Endothelial cell (in vitro differentiated cells): ENCODE results near the gene TEKT2. TPM values are rescaled to one million over a fixed set of nuclear protein-coding genes. Genes with fewer than 3 reads are reported as not detected.
A peak's percentile ranks its signal among the peaks of the same experiment; 100 is the strongest.

Source experiments
- DNase-seq: peaks from one replicate; pipeline ENCODE4 v3.0.0; 2021; ENCODE audit warnings: low spot score
- H3K27ac Mint-ChIP-seq: one replicate; pipeline ENCODE4 v1.8.0; 2021; ENCODE audit warnings: mixed read lengths, inconsistent platforms; ENCODE audit not compliant: unreplicated experiment
- H3K27me3 Mint-ChIP-seq: one replicate; pipeline ENCODE4 v1.8.0; 2021; ENCODE audit warnings: mild to moderate bottlenecking, moderate library complexity, mixed read lengths, inconsistent platforms; ENCODE audit not compliant: unreplicated experiment
- H3K36me3 Mint-ChIP-seq: one replicate; pipeline ENCODE4 v1.8.0; 2021; ENCODE audit warnings: mild to moderate bottlenecking, low read depth, mixed read lengths, inconsistent platforms; ENCODE audit not compliant: unreplicated experiment
- H3K4me1 Mint-ChIP-seq: one replicate; pipeline ENCODE4 v1.8.0; 2021; ENCODE audit warnings: mild to moderate bottlenecking, mixed read lengths, inconsistent platforms; ENCODE audit not compliant: unreplicated experiment
- H3K4me3 Mint-ChIP-seq: one replicate; pipeline ENCODE4 v1.8.0; 2021; ENCODE audit warnings: mild to moderate bottlenecking, mixed read lengths, inconsistent platforms; ENCODE audit not compliant: unreplicated experiment
- H3K9me3 Mint-ChIP-seq: one replicate; pipeline ENCODE4 v1.8.0; 2021; ENCODE audit warnings: mixed read lengths, inconsistent platforms; ENCODE audit not compliant: unreplicated experiment
- CTCF ChIP-seq: fragments of 200-600 bp; sonication (generic); IDR thresholded peaks from one replicate; pipeline ENCODE4 v1.5.0; 2021; ENCODE audit warnings: antibody characterized with exemption; ENCODE audit not compliant: unreplicated experiment
- total RNA-seq: library from RNA; stranded (reverse); fragmentation: NEBNext Ultra II Directional; extraction: Animal tissue kit (Norgen Biotek cat#: 25700); gene quantifications from one replicate; pipeline ENCODE4 v1.2.1, GENCODE V29; 2021; ENCODE audit not compliant: unreplicated experiment

Gene TEKT2
- total RNA-seq, 1 donor from 2014 or later = 0.80 TPM

GRCh38 chr1:36092166-36092797 lies 8.4 kb downstream of the TEKT2 start:
- DNase-seq = no peak
- H3K36me3 Mint-ChIP-seq = peaks cover 10% of the 10 kb centered on the region
- no peak for TF ChIP-seq CTCF
- H3K27me3 Mint-ChIP-seq = peaks cover 15% of the 10 kb centered on the region
- H3K4me3 Mint-ChIP-seq = peak overlapping the region; percentile 59
- no peaks in the 10 kb centered on the region for H3K9me3 Mint-ChIP-seq
- H3K4me1 Mint-ChIP-seq = peaks cover 7% of the 10 kb centered on the region
- no peak overlapping the region for H3K27ac Mint-ChIP-seq

- peaks cover 12% of the 10 kb centered on the region for H3K27me3 Mint-ChIP-seq
- DNase-seq = no peak
- peaks cover 7% of the 10 kb centered on the region for H3K4me1 Mint-ChIP-seq
- H3K36me3 Mint-ChIP-seq = peaks cover 10% of the 10 kb centered on the region
- TF ChIP-seq CTCF = no peak
- no peak overlapping the region for H3K27ac Mint-ChIP-seq
- no peaks in the 10 kb centered on the region for H3K9me3 Mint-ChIP-seq
- H3K4me3 Mint-ChIP-seq = no peak overlapping the region
Observed at GRCh38 chr1:36092798-36093185, 8.9 kb downstream of the TEKT2 start.

GRCh38 chr1:36093226-36093625 lies 9.3 kb downstream of the TEKT2 start:
- H3K4me3 Mint-ChIP-seq = no peak overlapping the region
- peaks cover 12% of the 10 kb centered on the region for H3K27me3 Mint-ChIP-seq
- no peak overlapping the region for H3K27ac Mint-ChIP-seq
- DNase-seq = no peak
- TF ChIP-seq CTCF = no peak
- peaks cover 7% of the 10 kb centered on the region for H3K4me1 Mint-ChIP-seq
- H3K36me3 Mint-ChIP-seq = peaks cover 10% of the 10 kb centered on the region
- no peaks in the 10 kb centered on the region for H3K9me3 Mint-ChIP-seq

GRCh38 chr1:36093929-36094328 lies 10.0 kb downstream of the TEKT2 start:
- peaks cover 7% of the 10 kb centered on the region for H3K4me1 Mint-ChIP-seq
- H3K27ac Mint-ChIP-seq = no peak overlapping the region
- TF ChIP-seq CTCF = no peak
- peaks cover 12% of the 10 kb centered on the region for H3K27me3 Mint-ChIP-seq
- H3K9me3 Mint-ChIP-seq = no peaks in the 10 kb centered on the region
- H3K36me3 Mint-ChIP-seq = peaks cover 10% of the 10 kb centered on the region
- DNase-seq = no peak
- no peak overlapping the region for H3K4me3 Mint-ChIP-seq

GRCh38 chr1:36094621-36095061 lies 10.7 kb downstream of the TEKT2 start:
- no peak for TF ChIP-seq CTCF
- H3K27me3 Mint-ChIP-seq = peaks cover 8% of the 10 kb centered on the region
- no peak overlapping the region for H3K27ac Mint-ChIP-seq
- H3K9me3 Mint-ChIP-seq = no peaks in the 10 kb centered on the region
- peaks cover 2% of the 10 kb centered on the region for H3K4me1 Mint-ChIP-seq
- peaks cover 6% of the 10 kb centered on the region for H3K36me3 Mint-ChIP-seq
- no peak for DNase-seq
- no peak overlapping the region for H3K4me3 Mint-ChIP-seq
